GM18861 (cell line): ENCODE data around the gene PPIF.
A peak's percentile ranks its signal among the peaks of the same experiment; 100 is the strongest.

ENCODE experiments used
- ATAC-seq: cut with Tn5 transposase; IDR thresholded peaks from one replicate; pipeline ENCODE4 v1.9.1; 2021; ENCODE audit not compliant: unreplicated experiment

Gene PPIF

GRCh38 chr10:79347894-79348639, 798 bp downstream of the PPIF start:
- peak; percentile 61 for ATAC-seq

- ATAC-seq: no peak
Measured at GRCh38 chr10:79348640-79348988, 1.3 kb downstream of the PPIF start.

- ATAC-seq: no peak
Measured at GRCh38 chr10:79349072-79349491, 1.8 kb downstream of the PPIF start.

GRCh38 chr10:79349766-79350406, 2.6 kb downstream of the PPIF start:
- ATAC-seq: no peak

GRCh38 chr10:79350407-79351154, 3.3 kb downstream of the PPIF start:
- no peak for ATAC-seq

- no peak for ATAC-seq
Measured at GRCh38 chr10:79351332-79351731, 4.1 kb downstream of the PPIF start.

- no peak for ATAC-seq
Measured at GRCh38 chr10:79352035-79352877, 5.0 kb downstream of the PPIF start.

- no peak for ATAC-seq
Measured at GRCh38 chr10:79353000-79353406, 5.7 kb downstream of the PPIF start.

GRCh38 chr10:79353726-79354125, 6.5 kb downstream of the PPIF start:
- ATAC-seq: no peak

- ATAC-seq: no peak
Measured at GRCh38 chr10:79354141-79354540, 6.9 kb downstream of the PPIF start.

- ATAC-seq: no peak
Measured at GRCh38 chr10:79354615-79355014, 7.3 kb downstream of the PPIF start.

- ATAC-seq: no peak
Measured at GRCh38 chr10:79355420-79356017, 8.2 kb downstream of the PPIF start.

- ATAC-seq: no peak
Measured at GRCh38 chr10:79356104-79356503, 8.8 kb downstream of the PPIF start.

- no peak for ATAC-seq
Measured at GRCh38 chr10:79357180-79357579, 9.9 kb downstream of the PPIF start.

GRCh38 chr10:79358811-79359210, 11.5 kb downstream of the PPIF start:
- no peak for ATAC-seq

GRCh38 chr10:79359816-79360498, 12.7 kb downstream of the PPIF start:
- no peak for ATAC-seq

GRCh38 chr10:79360499-79361342, 13.5 kb downstream of the PPIF start:
- no peak for ATAC-seq

GRCh38 chr10:79361726-79362397, 14.6 kb downstream of the PPIF start:
- no peak for ATAC-seq
